GM21723 (cell line): ENCODE results near the gene MRPL16.
"Not testable (repeated sequence)": the region's sequence is repeated elsewhere in the genome, so short reads cannot be mapped to it uniquely, and the experiment has no call there.

Experiments
- ATAC-seq: cut with Tn5 transposase; IDR thresholded peaks from one replicate; pipeline ENCODE4 v1.9.1; 2021; ENCODE audit warnings: mild to moderate bottlenecking, moderate library complexity; ENCODE audit not compliant: unreplicated experiment

The MRPL16 gene

GRCh38 chr11:59812220-59812619 is 1.6 kb upstream of the MRPL16 start:
- ATAC-seq = no peak

GRCh38 chr11:59810911-59811259 is 307 bp upstream of the MRPL16 start:
- ATAC-seq = no peak

GRCh38 chr11:59807047-59807610 is 3.4 kb downstream of the MRPL16 start:
- no peak for ATAC-seq

GRCh38 chr11:59804061-59804460 is 6.5 kb downstream of the MRPL16 start:
- ATAC-seq = no peak

GRCh38 chr11:59802639-59803176 is 7.9 kb downstream of the MRPL16 start:
- ATAC-seq = peak; percentile 75

- ATAC-seq = peak; percentile 24
Measured at GRCh38 chr11:59801981-59802638, 8.5 kb downstream of the MRPL16 start.

GRCh38 chr11:59801160-59801706 is 9.3 kb downstream of the MRPL16 start:
- no peak for ATAC-seq

- no peak for ATAC-seq
Measured at GRCh38 chr11:59800390-59801025, 10.1 kb downstream of the MRPL16 start.

GRCh38 chr11:59794417-59794816 is 16.2 kb downstream of the MRPL16 start:
- ATAC-seq = no peak

GRCh38 chr11:59792507-59792906 is 18.1 kb downstream of the MRPL16 start:
- ATAC-seq = no peak

- ATAC-seq = no peak
Measured at GRCh38 chr11:59791639-59792038, 18.9 kb downstream of the MRPL16 start.

GRCh38 chr11:59787816-59788215 is 22.8 kb downstream of the MRPL16 start:
- no peak for ATAC-seq

- ATAC-seq = no peak
Measured at GRCh38 chr11:59787255-59787588, 23.4 kb downstream of the MRPL16 start.

GRCh38 chr11:59785818-59786217 is 24.8 kb downstream of the MRPL16 start:
- no peak for ATAC-seq

- not testable (repeated sequence) for ATAC-seq
Measured at GRCh38 chr11:59784441-59784840, 26.1 kb downstream of the MRPL16 start.

- ATAC-seq = no peak
Measured at GRCh38 chr11:59783632-59784090, 26.9 kb downstream of the MRPL16 start.

GRCh38 chr11:59782080-59782479 is 28.5 kb downstream of the MRPL16 start:
- no peak for ATAC-seq

GRCh38 chr11:59779487-59779886 is 31.1 kb downstream of the MRPL16 start:
- ATAC-seq = no peak

GRCh38 chr11:59778122-59778521 is 32.5 kb downstream of the MRPL16 start:
- ATAC-seq = no peak

GRCh38 chr11:59777104-59777503 is 33.5 kb downstream of the MRPL16 start:
- ATAC-seq = no peak

- ATAC-seq = no peak
Measured at GRCh38 chr11:59776210-59777066, 34.1 kb downstream of the MRPL16 start.
